ENCODE measurements around the gene AIFM3. TPM values are rescaled to one million over a fixed set of nuclear protein-coding genes. Genes with fewer than 3 reads are reported as not detected.
A peak's percentile ranks its signal among the peaks of the same experiment; 100 is the strongest.

AIFM3 gene
- total and polyA plus RNA-seq, 2 of the 13 experiments (the other 11 are each of a cell fraction or from before 2014, with no cell fraction given) = 9.0 to 15.3 TPM

DNA sequence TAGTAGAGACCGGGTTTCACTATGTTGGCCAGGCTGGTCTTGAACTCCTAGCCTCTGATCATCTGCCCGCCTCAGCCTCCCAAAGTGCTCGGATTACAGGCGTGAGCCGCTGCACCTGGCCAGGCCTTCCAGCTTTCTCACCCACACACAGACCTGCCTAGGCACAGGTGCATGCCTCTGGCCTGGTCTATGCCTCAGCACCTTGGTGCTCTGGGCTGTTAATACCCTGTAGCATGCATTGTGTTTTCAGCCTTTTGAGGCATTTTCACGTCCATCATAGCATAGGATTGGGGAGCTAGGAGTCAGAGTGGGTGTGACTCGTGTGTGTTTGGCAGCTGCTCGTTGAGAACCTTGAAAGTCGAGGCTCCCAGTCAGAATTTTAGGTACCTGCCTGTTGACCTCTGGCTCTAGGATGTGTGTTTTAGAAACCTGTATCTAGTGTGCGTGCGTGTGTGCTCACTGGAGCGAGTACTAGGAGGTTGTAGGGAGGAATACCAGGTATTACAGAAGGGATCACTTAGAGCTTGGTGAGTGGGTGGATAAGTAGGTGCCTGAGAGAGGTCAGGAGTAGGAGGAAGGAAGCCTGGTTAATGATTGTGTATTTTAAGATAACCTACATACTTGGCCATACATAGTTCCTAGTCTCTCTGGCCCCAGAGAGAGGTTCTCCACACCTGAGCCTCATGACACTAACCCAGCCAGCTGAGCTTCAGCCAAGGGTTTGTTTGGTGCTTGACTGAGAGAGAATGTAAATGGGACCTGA, 29.8 kb upstream of the AIFM3 start (continued):
- TF ChIP-seq ZNF263 (CRISPR knock-in tag; IDR thresholded peaks at IDR 0.05) (no peak), PHF8 (CRISPR knock-in tag; IDR thresholded peaks at IDR 0.05) (no peak), ZNF138 (CRISPR knock-in tag; IDR thresholded peaks at IDR 0.05; ENCODE audit: low read depth) (no peak), EZH2 (conservative IDR thresholded peaks at IDR 0.05; ENCODE audit: low read depth, low read length) (no peak), GPN1 (CRISPR knock-in tag; IDR thresholded peaks at IDR 0.05; ENCODE audit: borderline replicate concordance) (no peak), ZFP36L2 (CRISPR knock-in tag; IDR thresholded peaks at IDR 0.05) (no peak), RBM22 (optimal IDR thresholded peaks at IDR 0.05; ENCODE audit: low read length) (peak; percentile 67), CBFB (CRISPR knock-in tag; IDR thresholded peaks at IDR 0.05) (no peak), KDM4B (CRISPR knock-in tag; IDR thresholded peaks at IDR 0.05) (no peak), NFKB2 (CRISPR knock-in tag; IDR thresholded peaks at IDR 0.05; ENCODE audit: borderline replicate concordance) (no peak), HNRNPUL1 (IDR thresholded peaks at IDR 0.05; ENCODE audit: low read depth, low read length) (no peak), KDM5B (CRISPR knock-in tag; IDR thresholded peaks at IDR 0.05; ENCODE audit: borderline replicate concordance) (no peak), ZMAT3 (CRISPR knock-in tag; conservative IDR thresholded peaks at IDR 0.05) (no peak), KLF12 (CRISPR knock-in tag; IDR thresholded peaks at IDR 0.05; ENCODE audit: borderline replicate concordance) (no peak), EP300 (IDR thresholded peaks at IDR 0.05; ENCODE audit: low read depth in 2 of 2, low read length in 2 of 2) (no peak), EP300 (CRISPR knock-in tag; IDR thresholded peaks at IDR 0.05; ENCODE audit: borderline replicate concordance) (no peak), ZBTB7B (CRISPR knock-in tag; IDR thresholded peaks at IDR 0.05) (no peak)
- TF ChIP-seq, protein P1, sequence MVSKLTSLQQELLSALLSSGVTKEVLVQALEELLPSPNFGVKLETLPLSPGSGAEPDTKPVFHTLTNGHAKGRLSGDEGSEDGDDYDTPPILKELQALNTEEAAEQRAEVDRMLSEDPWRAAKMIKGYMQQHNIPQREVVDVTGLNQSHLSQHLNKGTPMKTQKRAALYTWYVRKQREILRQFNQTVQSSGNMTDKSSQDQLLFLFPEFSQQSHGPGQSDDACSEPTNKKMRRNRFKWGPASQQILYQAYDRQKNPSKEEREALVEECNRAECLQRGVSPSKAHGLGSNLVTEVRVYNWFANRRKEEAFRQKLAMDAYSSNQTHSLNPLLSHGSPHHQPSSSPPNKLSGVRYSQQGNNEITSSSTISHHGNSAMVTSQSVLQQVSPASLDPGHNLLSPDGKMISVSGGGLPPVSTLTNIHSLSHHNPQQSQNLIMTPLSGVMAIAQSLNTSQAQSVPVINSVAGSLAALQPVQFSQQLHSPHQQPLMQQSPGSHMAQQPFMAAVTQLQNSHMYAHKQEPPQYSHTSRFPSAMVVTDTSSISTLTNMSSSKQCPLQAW (CRISPR knock-in tag; IDR thresholded peaks at IDR 0.05) = peak; percentile 18; the same call in 1 of the 2 replicates
- TF ChIP-seq, protein P2, sequence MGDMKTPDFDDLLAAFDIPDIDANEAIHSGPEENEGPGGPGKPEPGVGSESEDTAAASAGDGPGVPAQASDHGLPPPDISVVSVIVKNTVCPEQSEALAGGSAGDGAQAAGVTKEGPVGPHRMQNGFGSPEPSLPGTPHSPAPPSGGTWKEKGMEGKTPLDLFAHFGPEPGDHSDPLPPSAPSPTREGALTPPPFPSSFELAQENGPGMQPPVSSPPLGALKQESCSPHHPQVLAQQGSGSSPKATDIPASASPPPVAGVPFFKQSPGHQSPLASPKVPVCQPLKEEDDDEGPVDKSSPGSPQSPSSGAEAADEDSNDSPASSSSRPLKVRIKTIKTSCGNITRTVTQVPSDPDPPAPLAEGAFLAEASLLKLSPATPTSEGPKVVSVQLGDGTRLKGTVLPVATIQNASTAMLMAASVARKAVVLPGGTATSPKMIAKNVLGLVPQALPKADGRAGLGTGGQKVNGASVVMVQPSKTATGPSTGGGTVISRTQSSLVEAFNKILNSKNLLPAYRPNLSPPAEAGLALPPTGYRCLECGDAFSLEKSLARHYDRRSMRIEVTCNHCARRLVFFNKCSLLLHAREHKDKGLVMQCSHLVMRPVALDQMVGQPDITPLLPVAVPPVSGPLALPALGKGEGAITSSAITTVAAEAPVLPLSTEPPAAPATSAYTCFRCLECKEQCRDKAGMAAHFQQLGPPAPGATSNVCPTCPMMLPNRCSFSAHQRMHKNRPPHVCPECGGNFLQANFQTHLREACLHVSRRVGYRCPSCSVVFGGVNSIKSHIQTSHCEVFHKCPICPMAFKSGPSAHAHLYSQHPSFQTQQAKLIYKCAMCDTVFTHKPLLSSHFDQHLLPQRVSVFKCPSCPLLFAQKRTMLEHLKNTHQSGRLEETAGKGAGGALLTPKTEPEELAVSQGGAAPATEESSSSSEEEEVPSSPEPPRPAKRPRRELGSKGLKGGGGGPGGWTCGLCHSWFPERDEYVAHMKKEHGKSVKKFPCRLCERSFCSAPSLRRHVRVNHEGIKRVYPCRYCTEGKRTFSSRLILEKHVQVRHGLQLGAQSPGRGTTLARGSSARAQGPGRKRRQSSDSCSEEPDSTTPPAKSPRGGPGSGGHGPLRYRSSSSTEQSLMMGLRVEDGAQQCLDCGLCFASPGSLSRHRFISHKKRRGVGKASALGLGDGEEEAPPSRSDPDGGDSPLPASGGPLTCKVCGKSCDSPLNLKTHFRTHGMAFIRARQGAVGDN (CRISPR knock-in tag; IDR thresholded peaks at IDR 0.05) = peak; percentile 46; the same call in 1 of the 2 replicates
- TF ChIP-seq, protein P3, sequence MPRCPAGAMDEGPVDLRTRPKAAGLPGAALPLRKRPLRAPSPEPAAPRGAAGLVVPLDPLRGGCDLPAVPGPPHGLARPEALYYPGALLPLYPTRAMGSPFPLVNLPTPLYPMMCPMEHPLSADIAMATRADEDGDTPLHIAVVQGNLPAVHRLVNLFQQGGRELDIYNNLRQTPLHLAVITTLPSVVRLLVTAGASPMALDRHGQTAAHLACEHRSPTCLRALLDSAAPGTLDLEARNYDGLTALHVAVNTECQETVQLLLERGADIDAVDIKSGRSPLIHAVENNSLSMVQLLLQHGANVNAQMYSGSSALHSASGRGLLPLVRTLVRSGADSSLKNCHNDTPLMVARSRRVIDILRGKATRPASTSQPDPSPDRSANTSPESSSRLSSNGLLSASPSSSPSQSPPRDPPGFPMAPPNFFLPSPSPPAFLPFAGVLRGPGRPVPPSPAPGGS (CRISPR knock-in tag; IDR thresholded peaks at IDR 0.05) = no peak
